ENCODE results near the gene KCNG1. TPM values are rescaled to one million over a fixed set of nuclear protein-coding genes. Genes with fewer than 3 reads are reported as not detected.

The KCNG1 gene
- total and polyA plus RNA-seq, 2 of the 8 experiments (the other 6 are each of a cell fraction or from before 2014, with no cell fraction given), result 16.0 to 18.0 TPM

GRCh38 chr20:50982363-50982762 is 40.5 kb downstream of the KCNG1 start:
- H4K8ac ChIP-seq (ENCODE audit: extremely low read depth, insufficient read depth, low read length), result no peak overlapping the region
- no peak overlapping the region for H2BK12ac ChIP-seq (ENCODE audit: low read depth, low read length)
- no peaks in the 10 kb centered on the region for H4K20me1 ChIP-seq (replicated peaks in 1 of 2; ENCODE audit: control insufficient read depth in 1 of 2, insufficient read depth in 2 of 2, low read length in 2 of 2)
- FAIRE-seq (no peak), DNase-seq (ENCODE audit: low read depth in 1 of 2, low spot score in 2 of 2) (no peak)
- H3K4me2 ChIP-seq (ENCODE audit: insufficient read depth in 1 of 2, low read depth in 2 of 2, low read length in 2 of 2), result no peak overlapping the region
- H2BK120ac ChIP-seq (replicated peaks; ENCODE audit: low read depth, low read length), result no peak overlapping the region
- 0 out of 2 replicates have a peak, but pooled peaks cover 2% of the 10 kb centered on the region for H3K23me2 ChIP-seq (ENCODE audit: low read depth, low read length)
- H3K23ac ChIP-seq (ENCODE audit: insufficient read length), result no peak overlapping the region
- no peak overlapping the region for H2AFZ ChIP-seq (ENCODE audit: low read length)
- no peak overlapping the region for H3K18ac ChIP-seq (ENCODE audit: extremely low read depth, low read length)
- H2BK20ac ChIP-seq (ENCODE audit: low read length), result no peak overlapping the region
- H3K79me1 ChIP-seq (ENCODE audit: low read depth, low read length), result no peaks in the 10 kb centered on the region
- H3K4me1 ChIP-seq (replicated peaks in 1 of 4; ENCODE audit: control insufficient read depth in 3 of 4, insufficient read depth in 4 of 4, low read length in 3 of 4), result peaks cover 0 to 2% (median 0%) of the 10 kb centered on the region in 4 experiments; a peak in 1 of 7 replicates
- H2BK15ac ChIP-seq (ENCODE audit: low read length), result no peak overlapping the region
- TF ChIP-seq NANOG (IDR thresholded peaks at IDR 0.05; ENCODE audit: insufficient read depth, low read depth, low read length, poor library complexity, severe bottlenecking), result no peak
- TF ChIP-seq FOSL1 (IDR thresholded peaks at IDR 0.05; ENCODE audit: insufficient read depth, low read depth, low read length), result no peak
- no peak for TF ChIP-seq ATF2 (IDR thresholded peaks at IDR 0.05; ENCODE audit: low read length)
- no peaks in the 10 kb centered on the region for H3K9me3 ChIP-seq (ENCODE audit: insufficient read depth in 2 of 2, low read depth in 1 of 2, low read length in 1 of 2)
- H3K79me2 ChIP-seq (ENCODE audit: control insufficient read depth in 1 of 2, insufficient read depth in 2 of 2, low read length in 2 of 2), result no peaks in the 10 kb centered on the region
- POLR2A ChIA-PET (ENCODE audit: partially characterized antibody), result no interaction called here
- no peak overlapping the region for H3K4me3 ChIP-seq (ENCODE audit: extremely low read depth in 1 of 4, insufficient read depth in 2 of 4, low read depth in 3 of 4, low read length in 4 of 4)
- no peak overlapping the region for H3K56ac ChIP-seq (replicated peaks; ENCODE audit: insufficient read length, low read depth, low read length)
- H3K14ac ChIP-seq (ENCODE audit: insufficient read length), result no peak overlapping the region
- H2AK5ac ChIP-seq (ENCODE audit: low read depth, low read length), result no peak overlapping the region
- no peak overlapping the region for H3K4ac ChIP-seq (replicated peaks; ENCODE audit: insufficient read length, low read depth, low read length)
- no peak overlapping the region for H2BK5ac ChIP-seq (ENCODE audit: low read depth, low read length)
- WGBS, 2 experiments (ENCODE audit: extremely low coverage in 1 of 2, insufficient coverage in 1 of 2, insufficient read length in 1 of 2, insufficient replicate concordance in 2 of 2, low coverage in 1 of 2, low lambda C conversion rate in 2 of 2, missing lambda C conversion rate in 1 of 2), result 93% methylated on average over 4 of the region's 4 CpGs; no CpG with 5 or more reads in 1 of the 2 experiments
- CTCF ChIA-PET (ENCODE audit: partially characterized antibody), result interaction anchor here (0.6 to 7.6 kb wide), 40 partner anchors 9 to 628 kb away, joined by 3 to 54 read pairs (median 4); partner anchors contain the start of gene BCAS4
- no peak overlapping the region for H4K5ac ChIP-seq (ENCODE audit: insufficient read length, low read depth, low read length)
- no peak overlapping the region for H3K27ac ChIP-seq (ENCODE audit: low read depth, low read length)
- H3K27me3 ChIP-seq (replicated peaks in 1 of 4; ENCODE audit: control insufficient read depth in 3 of 4, extremely low read depth in 1 of 4, insufficient read depth in 3 of 4, low read length in 3 of 4), result no peaks in the 10 kb centered on the region; a peak in 1 of 7 replicates
- H4K91ac ChIP-seq (replicated peaks; ENCODE audit: insufficient read length, low read length), result no peak overlapping the region
- H3K9ac ChIP-seq (replicated peaks in 1 of 4; ENCODE audit: extremely low read depth in 1 of 4, low read depth in 3 of 4, low read length in 3 of 4), result no peak overlapping the region
- H3K36me3 ChIP-seq (ENCODE audit: control insufficient read depth in 2 of 4, insufficient read depth in 4 of 4, low read length in 3 of 4), result no peaks in the 10 kb centered on the region

Measured in H1 (cell line).